GM12891 (cell line): Measurements from ENCODE around the gene AQP1.

Experiments used
- POLR2A ChIP-seq: IDR thresholded peaks from 2 replicates; pipeline ENCODE4 v1.6.1; 2011; ENCODE audit warnings: low read depth, low read length, control low read depth
- POLR2AphosphoS5 ChIP-seq: IDR thresholded peaks from 2 replicates; pipeline ENCODE4 v1.6.1; 2011; ENCODE audit warnings: low read depth, low read length, control low read depth
- POU2F2 ChIP-seq: IDR thresholded peaks from 2 replicates; pipeline ENCODE4 v1.6.1; 2011; ENCODE audit warnings: low read depth, mild to moderate bottlenecking, control low read depth, low read length, moderate library complexity

DNA sequence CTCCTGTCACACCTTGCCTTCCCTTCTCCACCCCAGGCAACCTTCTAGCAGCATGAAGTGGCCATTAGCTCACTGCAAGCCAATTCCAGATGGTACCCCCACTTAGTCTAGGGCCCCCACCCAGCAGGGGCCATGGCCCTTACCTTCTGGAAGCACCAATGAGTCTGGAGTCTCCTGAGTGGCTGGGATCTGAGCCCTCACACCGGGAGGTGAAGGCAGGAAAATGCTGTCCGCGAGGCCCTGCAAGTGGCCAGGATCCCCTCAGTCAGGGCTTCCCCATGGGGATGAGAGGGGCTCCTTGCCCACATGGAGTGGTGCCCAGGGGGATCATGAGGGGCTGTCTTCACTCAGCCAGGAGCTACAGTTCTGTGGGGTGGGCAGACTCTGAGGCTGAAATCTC is 4.6 kb downstream of the AQP1 start:
- TF ChIP-seq POLR2A (no peak), POLR2AphosphoS5 (no peak), POU2F2 (no peak)
